DOHH2 (cell line): ENCODE measurements around the gene ZNF106.

Source experiments
- CTCF ChIP-seq: fragments of 200-600 bp; sonication (generic); IDR thresholded peaks from one replicate; pipeline ENCODE4 v1.5.1; 2014; ENCODE audit warnings: antibody characterized with exemption, mild to moderate bottlenecking, low read depth, low read length; ENCODE audit not compliant: poor library complexity, severe bottlenecking
- EZH2phosphoT487 ChIP-seq: fragments of 200-600 bp; sonication (generic); IDR thresholded peaks from 2 replicates; pipeline ENCODE4 v1.6.1; 2017; ENCODE audit warnings: borderline replicate concordance, mild to moderate bottlenecking, antibody characterized with exemption, low read length, moderate library complexity, mixed read lengths

GRCh38 chr15:42528970-42529369 lies 38.0 kb upstream of the ZNF106 start:
- TF ChIP-seq CTCF (no peak), EZH2phosphoT487 (no peak)
